Myometrial cell (primary cell): ENCODE data around the gene LDLRAD3. TPM values are rescaled to one million over a fixed set of nuclear protein-coding genes. Genes with fewer than 3 reads are reported as not detected.

Experiments
- total RNA-seq: library from RNA; depleted of rRNA; stranded (reverse); fragments of >200 nt; gene quantifications from 2 replicates; pipeline ENCODE4 v1.2.3, GENCODE V29; 2015

Gene LDLRAD3, protein sequence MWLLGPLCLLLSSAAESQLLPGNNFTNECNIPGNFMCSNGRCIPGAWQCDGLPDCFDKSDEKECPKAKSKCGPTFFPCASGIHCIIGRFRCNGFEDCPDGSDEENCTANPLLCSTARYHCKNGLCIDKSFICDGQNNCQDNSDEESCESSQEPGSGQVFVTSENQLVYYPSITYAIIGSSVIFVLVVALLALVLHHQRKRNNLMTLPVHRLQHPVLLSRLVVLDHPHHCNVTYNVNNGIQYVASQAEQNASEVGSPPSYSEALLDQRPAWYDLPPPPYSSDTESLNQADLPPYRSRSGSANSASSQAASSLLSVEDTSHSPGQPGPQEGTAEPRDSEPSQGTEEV
- total RNA-seq = 7.8 and 9.9 TPM in 2 replicates

DNA sequence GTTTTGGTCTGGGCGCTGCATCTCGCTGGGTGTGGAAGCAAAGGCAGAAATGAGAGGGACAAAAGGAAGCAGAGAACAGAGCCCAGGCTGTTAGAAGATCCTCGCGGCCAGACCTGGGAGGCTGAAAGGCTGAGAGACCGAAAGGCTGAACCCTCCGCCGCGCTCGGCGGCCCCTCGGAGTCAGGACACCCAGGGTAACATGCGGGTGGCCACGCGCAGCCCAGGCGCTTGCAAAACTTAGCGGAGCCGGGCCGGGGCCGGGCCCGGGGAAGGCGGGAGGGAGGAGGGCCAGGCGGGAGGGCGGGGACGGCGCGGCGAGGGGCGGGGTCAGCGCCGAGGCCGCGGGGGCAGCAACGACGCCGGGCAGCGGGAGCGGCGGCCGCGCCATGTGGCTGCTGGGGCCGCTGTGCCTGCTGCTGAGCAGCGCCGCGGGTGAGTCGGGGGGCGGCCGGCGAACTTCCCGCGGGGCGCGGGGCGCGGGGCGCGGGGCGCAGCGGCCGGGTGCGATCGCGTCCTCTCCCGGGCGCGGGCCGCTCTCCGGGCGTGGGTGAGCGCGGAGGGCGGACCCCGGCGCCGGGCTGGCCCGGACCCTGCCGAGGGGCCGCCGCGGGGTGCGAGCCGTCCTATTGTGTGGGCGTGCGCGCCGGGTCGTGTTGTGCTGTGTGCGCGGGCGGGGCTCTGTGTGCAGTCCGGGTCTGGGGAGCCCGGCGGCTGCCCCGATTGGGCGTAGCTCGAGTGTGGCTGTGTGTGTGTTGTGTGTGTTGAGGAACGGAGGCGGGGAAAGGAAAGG lies at the start of gene LDLRAD3:
Gene LDLRAD3 (plus strand): TSS at position 350 of the 790 bp plus-strand sequence. CDS start 37 bp downstream, at position 387.

